G401.6 (cell line): ENCODE measurements around the gene TCEA2.

ENCODE experiments used
- FAIRE-seq: peaks from 2 replicates; lab custom pipeline; 2012; peaks lifted over from hg19 to GRCh38; lab: Jason Lieb, UNC

The TCEA2 gene

GRCh38 chr20:64035933-64036345 lies 27.1 kb upstream of the TCEA2 start, which contains the start of gene C20orf204:
TSS of gene C20orf204 (plus strand) at chr20:64036182. CDS start at chr20:64036324, 142 bp downstream.
- FAIRE-seq, result no peak

GRCh38 chr20:64036346-64037198 lies 26.4 kb upstream of the TCEA2 start:
- no peak for FAIRE-seq

GRCh38 chr20:64037199-64037497 lies 25.9 kb upstream of the TCEA2 start:
- no peak for FAIRE-seq

GRCh38 chr20:64037498-64038213 lies 25.3 kb upstream of the TCEA2 start:
- FAIRE-seq, result no peak

- FAIRE-seq, result no peak
Observed at GRCh38 chr20:64038224-64038564, 24.8 kb upstream of the TCEA2 start.

GRCh38 chr20:64038565-64039292 lies 24.3 kb upstream of the TCEA2 start:
- no peak for FAIRE-seq

- FAIRE-seq, result no peak
Observed at GRCh38 chr20:64039293-64040160, 23.5 kb upstream of the TCEA2 start.

GRCh38 chr20:64040231-64041039 lies 22.6 kb upstream of the TCEA2 start:
- FAIRE-seq, result no peak

- no peak for FAIRE-seq
Observed at GRCh38 chr20:64041040-64041780, 21.8 kb upstream of the TCEA2 start.

GRCh38 chr20:64041781-64042053 lies 21.3 kb upstream of the TCEA2 start:
- FAIRE-seq, result no peak

GRCh38 chr20:64042054-64042781 lies 20.8 kb upstream of the TCEA2 start:
- no peak for FAIRE-seq

- no peak for FAIRE-seq
Observed at GRCh38 chr20:64043768-64044167, 19.2 kb upstream of the TCEA2 start.

GRCh38 chr20:64044484-64045247 lies 18.3 kb upstream of the TCEA2 start:
- FAIRE-seq, result no peak

- no peak for FAIRE-seq
Observed at GRCh38 chr20:64045346-64046011, 17.5 kb upstream of the TCEA2 start.

GRCh38 chr20:64047046-64047389 lies 16.0 kb upstream of the TCEA2 start:
- FAIRE-seq, result no peak

- no peak for FAIRE-seq
Observed at GRCh38 chr20:64047968-64048401, 15.0 kb upstream of the TCEA2 start.

- FAIRE-seq, result no peak
Observed at GRCh38 chr20:64048402-64049044, 14.5 kb upstream of the TCEA2 start.
